ENCODE data around the gene SLC25A19.
"Not testable (repeated sequence)": the region's sequence is repeated elsewhere in the genome, so short reads cannot be mapped to it uniquely, and the experiment has no call there.

Gene SLC25A19

DNA sequence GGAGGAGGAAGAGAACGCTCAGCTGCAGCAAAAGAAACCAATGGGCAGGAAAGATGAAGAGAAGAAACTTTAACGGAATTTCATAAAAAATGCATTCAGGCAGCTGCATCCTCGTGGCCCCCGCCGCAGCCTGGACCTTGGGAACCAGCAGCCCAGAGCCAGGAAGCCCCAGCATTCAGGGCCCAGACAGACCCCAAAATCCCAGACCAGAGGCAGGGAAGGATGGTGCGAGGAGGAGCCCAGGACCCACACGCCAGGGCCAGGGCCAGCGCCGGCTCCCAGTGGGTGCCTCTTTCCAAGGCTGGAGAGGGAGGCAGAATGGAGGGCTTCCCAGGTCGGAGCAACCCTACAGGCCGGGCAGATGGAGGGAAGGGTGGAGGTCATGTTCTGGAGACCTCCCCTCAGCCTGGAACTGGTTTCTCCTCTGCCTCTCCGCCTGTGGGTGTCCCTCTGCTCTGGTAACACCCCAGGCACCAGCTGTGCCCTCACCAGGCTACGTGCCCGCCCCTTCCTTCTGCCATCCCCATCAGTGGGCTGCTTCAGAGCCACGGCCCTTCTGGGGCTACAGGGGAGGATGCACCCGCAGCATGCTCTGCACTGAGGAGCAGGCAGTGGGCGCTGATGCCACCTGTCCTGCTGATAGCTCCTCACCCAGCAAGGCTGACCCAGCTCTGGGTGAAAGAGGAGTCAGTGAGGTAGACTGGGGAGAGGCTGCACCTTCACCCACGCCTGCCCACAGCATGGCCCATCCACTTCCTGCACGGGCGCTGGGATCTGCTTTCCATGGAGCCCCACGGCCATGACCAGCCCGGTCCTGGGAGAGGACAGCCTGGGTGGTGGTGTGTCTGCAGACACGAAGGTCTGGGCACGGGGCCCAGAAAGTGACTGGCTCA, 17.0 kb downstream of the SLC25A19 start:
- peak in 19 of 42 donors; percentile 23 to 60 (median 41) for DNase-seq
- intact Hi-C loops (cut with DNase I): no loop called here

DNA sequence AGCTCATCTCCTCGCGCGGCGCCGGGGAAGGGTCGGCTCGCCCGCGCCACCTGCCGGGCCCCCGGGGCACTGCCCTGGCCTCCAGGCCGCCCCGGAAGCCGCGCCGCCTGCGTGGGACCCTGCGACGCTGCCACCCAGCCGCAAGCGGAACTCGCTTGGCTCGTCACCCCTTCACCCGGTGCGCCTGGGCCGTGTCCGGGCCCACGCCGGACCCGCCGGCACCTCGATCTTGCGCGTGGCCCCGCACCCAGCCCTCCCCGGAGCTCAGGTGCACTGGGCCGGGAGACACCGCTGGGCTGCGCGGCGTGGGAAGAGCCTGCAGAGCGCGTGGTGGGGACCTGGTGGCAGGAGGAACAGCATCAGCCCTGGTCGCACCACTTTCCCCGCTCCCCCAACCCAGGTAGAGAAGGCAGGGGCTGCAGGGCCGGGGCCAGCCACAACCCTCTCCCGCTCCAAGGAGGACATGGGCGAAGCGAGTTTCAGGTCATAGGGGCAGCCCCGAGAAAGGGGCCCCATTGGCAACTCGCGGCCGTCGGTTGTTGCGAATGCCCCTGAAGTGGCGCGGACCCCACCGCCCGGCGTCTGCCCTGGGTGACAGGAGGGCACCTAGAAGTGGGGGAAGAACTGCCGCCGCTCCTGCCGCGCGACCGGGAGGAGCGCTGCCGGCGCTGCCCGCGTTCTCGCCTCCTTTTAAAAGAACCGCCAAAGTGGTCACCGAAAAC, 17.8 kb downstream of the SLC25A19 start:
- DNase-seq: peak; percentile 26 to 92 (median 82)
- intact Hi-C loops (cut with DNase I): no loop called here

DNA sequence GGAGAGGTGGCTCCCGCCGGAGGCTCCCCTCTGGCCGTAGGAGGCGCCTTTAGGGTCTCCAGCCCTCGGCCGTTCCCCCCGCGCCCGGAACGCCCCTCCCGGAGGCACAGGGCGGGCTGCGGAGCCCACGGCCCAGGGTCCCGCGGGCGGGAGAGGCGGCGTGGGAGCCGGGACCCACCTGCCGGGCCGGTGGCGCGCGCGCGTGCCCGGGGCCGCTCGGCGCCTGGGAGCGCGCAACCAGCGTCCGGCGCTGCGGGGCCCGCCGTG, 18.3 kb downstream of the SLC25A19 start, which contains the start of gene MIF4GD:
Gene MIF4GD (minus strand): TSS at position 266 of the 267 bp plus-strand sequence. CDS start 1,036 bp downstream, outside the sequence.
- intact Hi-C loops (cut with DNase I): no loop called here
- DNase-seq: no peak

DNA sequence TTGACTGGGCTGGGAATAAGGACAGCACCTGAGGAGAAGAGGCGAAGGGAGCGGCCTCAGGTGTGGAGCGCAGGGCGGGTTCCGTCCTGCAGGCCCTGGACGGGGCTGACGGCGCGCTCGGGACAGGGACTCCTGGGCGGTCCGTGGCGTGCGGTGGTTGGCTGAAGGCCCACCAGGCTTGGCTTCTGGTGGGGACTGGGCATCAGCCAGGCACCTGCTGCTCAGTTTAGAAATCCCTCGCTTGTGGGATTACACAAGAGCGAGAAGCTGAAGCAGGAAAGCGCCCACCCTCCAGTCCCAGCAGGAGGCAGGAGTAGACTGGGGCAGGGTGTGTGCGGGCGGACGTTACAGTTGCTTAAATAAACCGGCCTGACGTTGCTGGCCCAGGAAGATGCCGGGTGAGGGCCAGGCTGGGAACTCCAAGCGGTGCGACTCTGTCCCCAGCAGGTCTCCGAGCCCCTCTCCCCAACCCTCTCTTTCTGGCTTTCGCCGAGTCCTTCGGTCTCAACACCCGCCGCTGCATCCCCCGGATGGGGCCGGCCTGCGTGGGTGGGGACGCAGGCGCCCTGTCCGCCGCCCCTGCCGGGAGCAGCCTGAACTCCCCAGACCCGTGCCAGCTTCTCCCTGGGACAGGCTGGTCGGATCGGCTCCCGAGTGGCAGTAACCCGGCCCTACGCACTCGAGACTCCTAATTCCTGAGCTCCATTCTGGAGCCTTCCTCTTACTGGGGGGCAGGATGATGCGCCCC, 18.8 kb downstream of the SLC25A19 start:
- peak in 39 of 42 donors; percentile 27 to 76 (median 53) for DNase-seq
- intact Hi-C loops (cut with DNase I): no loop called here

DNA sequence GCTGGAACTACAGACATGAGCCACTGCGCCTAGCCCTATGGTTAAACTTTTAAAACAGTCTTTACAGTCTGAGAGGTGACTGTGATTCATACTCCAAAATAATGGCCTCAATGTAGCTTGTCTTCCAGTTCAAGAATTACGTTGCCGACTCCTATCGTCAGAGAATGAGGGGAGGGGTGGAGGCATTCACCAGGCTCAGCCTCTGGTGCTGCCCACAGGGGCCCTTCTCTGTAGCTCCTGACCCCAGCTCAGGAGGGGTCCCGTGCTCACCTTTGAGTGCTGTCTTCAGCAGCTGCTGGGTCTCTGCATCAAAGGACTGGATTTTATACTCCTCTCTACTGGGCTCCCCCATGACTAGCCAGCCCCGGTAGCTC, 19.4 kb downstream of the SLC25A19 start:
- DNase-seq: peak in 2 of 42 donors; percentile 16 to 18
- intact Hi-C loops (cut with DNase I): no loop called here

DNA sequence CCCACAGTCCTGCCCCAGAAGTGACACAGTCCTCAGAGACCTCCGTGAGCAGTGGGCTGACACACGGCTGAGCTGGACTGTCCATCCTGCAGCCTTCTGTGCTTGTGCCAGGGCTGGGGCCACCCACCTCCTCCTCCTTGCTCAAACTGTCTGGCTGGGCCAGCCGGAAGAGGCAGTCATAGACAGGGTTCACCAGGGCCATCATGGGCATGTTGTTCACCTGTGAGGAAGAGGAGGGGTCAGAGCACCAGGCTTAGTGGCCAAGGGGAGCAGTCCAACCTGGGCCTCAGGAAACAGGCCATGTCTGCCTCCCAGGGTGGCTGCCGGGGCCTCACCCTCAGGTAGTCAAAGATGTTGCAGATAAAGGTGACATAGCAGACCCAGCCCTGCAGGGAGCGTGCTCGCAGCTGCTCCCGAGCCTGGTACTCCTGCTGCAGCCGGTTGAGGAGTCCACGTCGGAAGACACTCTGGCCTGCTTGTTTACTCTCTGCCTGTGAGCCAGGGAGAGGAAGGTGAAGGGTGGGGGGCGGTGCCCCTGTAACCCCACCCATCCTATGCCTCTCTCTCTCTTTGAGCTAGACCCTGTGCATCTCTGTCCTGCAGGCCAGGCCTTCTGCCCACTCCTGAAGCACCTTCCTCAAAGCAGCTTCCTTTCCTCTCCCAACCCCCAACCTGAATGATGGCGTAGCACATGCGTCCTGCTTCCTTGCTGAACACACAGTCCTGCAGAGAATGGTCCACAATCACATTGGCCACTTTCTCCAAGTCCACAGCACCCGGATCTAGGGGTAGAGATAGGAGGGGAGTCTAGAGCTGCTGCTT, 21.6 kb downstream of the SLC25A19 start:
- DNase-seq: no peak
- intact Hi-C loops (cut with DNase I): no loop called here

DNA sequence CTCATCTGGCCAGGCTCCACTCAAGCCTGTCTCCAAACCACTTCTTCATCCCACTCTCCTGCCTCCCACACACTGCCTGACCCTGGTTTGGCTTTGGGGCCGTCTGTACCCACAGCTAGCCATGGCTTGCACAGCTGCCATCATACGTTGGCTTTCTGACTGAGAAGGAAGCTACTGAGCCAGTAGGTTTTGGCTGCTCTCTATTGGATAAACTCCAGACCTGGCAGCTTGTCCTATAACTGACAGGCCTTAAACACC, 22.2 kb downstream of the SLC25A19 start:
- intact Hi-C loops (cut with DNase I): no loop called here
- DNase-seq: peak in 11 of 42 donors; percentile 21 to 61 (median 37)

DNA sequence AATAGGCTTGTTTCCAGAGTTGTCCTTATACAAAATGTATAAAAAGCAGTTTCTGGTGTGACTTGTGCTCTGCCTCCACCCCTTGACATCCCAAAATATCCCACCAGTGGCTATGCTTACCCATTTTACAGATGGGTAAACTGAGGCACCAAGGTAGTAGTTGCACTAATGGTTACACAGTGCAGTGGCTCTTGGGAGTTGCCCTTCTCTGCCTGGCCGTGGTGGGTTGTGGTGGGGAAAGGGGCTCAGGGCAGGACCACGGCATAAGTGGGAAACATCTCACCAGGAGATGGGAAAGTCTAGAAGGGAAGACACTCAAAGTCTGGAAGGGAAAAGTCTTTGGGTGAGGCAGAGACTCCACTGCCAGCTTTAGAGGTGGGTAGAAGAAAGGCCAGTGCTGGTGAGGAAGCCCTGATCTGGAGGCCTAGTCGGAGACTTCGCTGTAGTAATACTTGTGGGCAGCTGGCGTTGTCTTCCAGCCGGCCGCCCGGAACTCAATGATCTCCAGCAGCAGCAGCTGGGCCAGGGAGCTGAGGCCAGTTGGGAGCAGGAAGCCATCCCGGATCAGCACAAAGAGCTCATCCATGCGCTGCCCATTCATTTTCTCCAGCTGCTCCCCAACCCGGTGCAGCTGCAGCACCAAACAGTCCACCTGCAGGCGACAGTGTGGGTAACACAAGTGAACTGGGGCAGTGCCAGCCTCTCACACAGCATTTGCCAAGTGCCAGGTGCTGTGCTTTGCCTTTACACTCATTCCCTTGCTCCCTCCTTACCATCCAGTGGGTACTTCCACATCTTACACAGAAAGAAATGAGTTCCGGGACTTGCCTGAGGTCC, 22.7 kb downstream of the SLC25A19 start:
- intact Hi-C loops (cut with DNase I): no loop called here

DNA sequence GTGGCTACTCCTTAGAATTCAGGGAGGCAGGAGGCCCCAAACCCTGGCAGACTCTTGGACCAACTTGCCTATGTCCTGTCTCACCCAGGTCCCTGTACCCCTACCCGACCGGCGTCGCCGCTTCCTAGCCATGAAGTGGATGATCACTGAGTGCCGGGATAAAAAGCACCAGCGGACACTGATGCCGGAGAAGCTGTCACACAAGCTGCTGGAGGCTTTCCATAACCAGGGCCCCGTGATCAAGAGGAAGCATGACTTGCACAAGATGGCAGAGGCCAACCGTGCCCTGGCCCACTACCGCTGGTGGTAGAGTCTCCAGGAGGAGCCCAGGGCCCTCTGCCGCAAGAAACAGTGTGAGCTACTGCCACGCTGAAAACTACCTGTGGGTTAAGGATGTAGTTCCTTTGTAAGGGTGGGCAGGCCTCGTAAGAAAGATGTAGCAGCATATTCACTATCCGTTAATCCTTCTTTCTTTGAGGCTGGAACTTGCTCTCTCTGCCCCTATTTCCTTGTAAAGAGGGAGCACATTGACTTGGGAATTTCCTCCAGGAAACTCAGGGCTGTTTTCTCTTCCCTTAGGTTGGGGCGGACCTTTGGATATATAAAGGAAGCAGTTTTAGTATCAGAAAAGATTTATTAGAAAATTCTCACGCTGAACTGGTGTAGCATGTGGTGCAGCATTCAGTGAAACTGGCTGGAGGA, 23.5 kb downstream of the SLC25A19 start:
- intact Hi-C loops (cut with DNase I): no loop called here
- no peak for DNase-seq

More for the DNA sequence above, 22.7 kb downstream of the SLC25A19 start:
- peak in 31 of 42 donors; percentile 10 to 72 (median 45) for DNase-seq

DNA sequence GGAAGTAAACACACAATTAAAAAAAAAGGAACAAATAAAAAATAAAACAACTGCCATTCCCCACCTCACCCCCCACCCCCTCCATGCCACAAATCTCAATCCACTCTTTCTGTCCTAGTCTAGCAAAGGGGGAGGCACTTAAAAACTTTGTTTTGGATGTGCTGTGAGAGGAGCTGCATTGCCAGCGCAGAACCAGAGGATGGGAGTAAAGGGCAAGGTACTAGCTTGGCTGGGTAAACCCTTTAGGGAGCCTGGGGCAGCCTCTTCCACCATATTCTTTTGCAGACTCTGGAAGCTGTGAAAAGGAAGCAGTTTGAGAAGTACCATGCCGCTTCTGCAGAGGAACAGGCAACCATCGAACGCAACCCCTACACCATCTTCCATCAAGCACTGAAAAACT, 26.2 kb downstream of the SLC25A19 start:
- DNase-seq: no peak
- intact Hi-C loops (cut with DNase I): no loop called here

DNA sequence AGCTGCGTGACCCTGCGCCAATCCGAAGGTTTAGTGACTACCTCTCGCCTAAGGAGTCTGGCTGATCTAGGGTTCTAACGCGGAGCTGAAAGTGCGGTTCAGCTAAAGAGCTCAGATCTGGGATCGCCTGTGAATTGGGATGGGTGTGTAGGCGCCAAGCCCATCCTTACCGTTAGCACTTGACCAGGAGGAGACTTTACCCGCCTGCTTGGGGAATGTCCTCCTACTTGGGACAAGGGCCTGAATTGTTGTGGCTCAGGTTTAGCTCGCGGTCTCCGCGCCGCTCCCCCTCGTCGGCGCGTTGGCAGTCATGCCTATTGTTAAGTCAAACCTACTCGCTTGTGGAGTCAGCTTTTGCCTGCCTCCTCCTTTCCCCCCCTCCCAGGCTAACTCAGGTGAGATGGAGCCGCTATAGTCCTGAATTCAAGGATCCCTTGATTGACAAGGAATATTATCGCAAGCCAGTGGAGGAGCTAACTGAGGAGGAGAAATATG, 27.1 kb downstream of the SLC25A19 start:
- intact Hi-C loops (cut with DNase I): no loop called here
- DNase-seq: peak in 19 of 42 donors; percentile 21 to 71 (median 50)

DNA sequence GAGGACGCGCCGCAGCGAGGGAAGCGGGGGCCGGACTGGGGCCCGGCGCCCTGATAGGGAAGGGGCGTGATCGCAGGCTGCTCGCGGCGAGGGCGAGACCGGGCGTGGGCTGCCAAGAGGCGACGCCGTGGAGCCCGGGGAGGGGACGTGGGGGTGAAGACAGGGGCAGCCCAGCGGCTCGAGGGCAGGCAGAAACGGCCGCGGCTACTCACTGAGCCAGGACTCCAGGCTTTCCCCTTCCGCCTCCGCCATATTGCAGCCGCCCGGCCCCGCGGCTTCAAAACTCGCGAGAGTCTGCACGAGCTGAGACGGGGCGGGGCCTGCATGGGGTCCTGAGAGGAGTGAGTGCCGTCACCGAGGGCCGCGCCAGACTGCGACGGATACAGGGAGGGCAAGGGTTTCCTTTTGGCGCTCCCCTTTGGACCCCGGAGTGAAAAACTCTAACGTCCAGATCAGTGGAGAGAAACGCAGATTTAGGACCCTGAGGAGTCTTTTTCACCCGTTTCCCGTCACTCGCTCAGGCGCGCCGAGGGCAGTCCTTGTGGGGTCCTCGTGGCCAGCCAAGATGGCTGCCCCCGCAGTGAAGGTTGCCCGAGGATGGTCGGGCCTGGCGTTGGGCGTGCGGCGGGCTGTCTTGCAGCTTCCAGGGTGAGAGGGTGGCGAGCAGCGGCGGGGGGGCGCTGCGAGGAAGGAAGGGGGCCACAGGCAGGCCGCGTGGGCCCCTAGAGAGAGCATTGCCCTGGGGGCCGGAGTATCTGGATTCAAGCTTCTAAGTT, 27.7 kb downstream of the SLC25A19 start, which contains the start of the genes GGA3 and MRPS7:
Gene GGA3 (minus strand): TSS at position 271 of the 776 bp plus-strand sequence. CDS start 19 bp downstream, at position 252.
Gene MRPS7 (plus strand): TSS at position 544 of the 776 bp plus-strand sequence. CDS start 22 bp downstream, at position 566.
- intact Hi-C loops (cut with DNase I): no loop called here
- peak; percentile 92 to 98 (median 96) for DNase-seq

DNA sequence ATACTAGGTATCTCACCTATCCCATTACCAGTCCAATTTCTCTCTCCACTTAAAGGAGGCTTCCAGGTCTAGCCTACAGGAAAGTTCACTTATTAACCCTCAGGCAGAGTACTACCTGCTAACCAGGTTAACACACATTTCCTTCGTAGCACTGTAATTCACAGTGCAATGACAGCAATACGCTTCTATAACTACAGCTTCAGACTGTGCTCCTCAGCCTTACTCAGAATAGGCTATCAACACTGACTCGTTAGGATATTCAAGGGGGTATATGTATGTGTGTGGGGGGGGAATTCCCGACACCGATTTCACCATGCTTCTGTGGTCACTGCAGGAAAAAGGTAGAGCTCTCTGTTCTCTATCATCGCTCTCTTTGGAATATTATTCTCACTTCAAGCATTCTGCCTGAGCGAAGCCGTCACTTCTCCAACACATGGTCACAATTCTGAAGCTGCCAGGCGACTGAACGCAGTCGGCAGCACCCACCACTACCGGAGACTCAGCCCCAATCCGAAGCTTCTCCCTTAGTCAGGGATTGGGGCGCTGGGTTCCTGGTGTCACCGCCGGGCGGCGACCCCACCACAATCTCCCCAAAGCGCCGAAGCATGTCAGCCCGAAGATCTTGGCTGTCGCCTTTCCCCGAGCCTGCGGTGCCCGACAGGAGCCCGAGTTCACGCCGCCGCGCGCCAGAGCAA, 28.4 kb downstream of the SLC25A19 start:
- intact Hi-C loops (cut with DNase I): no loop called here
- peak in 3 of 42 donors; percentile 24 to 32 (median 30) for DNase-seq

DNA sequence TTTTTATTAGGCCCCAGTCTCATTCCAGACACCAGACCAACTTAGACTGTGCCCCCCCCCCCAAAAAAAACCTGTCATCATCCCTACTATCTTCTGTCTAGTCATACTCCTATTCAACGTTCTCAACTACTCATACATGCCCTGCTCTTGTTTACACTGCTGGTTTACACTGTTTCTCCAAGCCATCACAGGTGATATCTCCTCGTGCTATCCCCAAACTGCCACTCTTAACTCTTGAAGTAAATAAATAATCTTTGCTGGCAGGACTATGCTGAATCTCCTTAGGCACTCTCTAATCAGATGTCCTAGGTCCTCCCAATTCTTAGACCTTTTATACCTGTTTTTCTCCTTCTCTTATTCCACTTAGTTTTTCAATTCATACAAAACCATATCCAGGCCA, 32.0 kb downstream of the SLC25A19 start:
- intact Hi-C loops (cut with DNase I); DNase-seq: not testable (repeated sequence)

DNA sequence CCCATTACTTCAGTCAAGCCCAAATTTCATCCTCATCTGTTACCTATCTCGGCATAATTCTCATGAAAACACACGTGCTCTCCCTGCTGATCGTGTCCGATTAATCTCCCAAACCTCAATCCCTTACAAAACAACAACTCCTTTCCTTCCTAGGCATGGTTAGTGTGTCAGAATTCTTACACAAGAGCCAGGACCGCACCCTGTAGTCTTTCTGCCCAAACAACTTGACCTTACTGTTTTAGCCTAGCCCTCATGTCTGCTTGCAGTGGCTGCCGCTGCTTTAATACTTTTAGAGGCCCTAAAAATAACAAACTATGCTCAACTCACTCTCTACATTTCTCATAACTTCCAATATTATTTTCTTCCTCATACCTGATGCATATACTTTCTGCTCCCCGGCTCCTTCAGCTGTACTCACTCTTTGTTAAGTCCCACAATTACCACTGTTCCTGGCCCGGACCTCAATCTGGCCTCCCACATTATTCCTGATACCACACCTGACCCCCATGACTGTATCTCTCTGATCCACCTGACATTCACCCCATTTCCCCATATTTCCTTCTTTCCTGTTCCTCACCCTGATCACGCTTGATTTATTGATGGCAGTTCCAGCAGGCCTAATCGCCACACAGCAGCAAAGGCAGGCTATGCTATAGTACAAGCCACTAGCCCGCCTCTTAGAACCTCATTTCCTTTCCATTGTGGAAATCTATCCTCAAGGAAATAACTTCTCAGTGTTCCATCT, 33.1 kb downstream of the SLC25A19 start:
- intact Hi-C loops (cut with DNase I); DNase-seq: not testable (repeated sequence)

Data from head of caudate nucleus (tissue), 42 donors.